ENCODE data around the gene SLC34A3.

SLC34A3 gene

GRCh38 chr9:137275203-137275587 is 44.5 kb downstream of the SLC34A3 start:
- no peak for DNase-seq (ENCODE audit: extremely low read depth, low read depth)
- no peak overlapping the region for H3K4me3 ChIP-seq (replicated peaks; ENCODE audit: low read depth, low read length)
- no peak for TF ChIP-seq CTCF (IDR thresholded peaks at IDR 0.05; ENCODE audit: low read depth, low read length, missing control alignments)

GRCh38 chr9:137275588-137276472 is 45.1 kb downstream of the SLC34A3 start:
- TF ChIP-seq CTCF (IDR thresholded peaks at IDR 0.05; ENCODE audit: low read depth, low read length, missing control alignments): no peak
- H3K4me3 ChIP-seq (replicated peaks; ENCODE audit: low read depth, low read length): no peak overlapping the region

GRCh38 chr9:137276473-137277328 is 46.0 kb downstream of the SLC34A3 start:
- peak overlapping the region; percentile 65 for H3K4me3 ChIP-seq (replicated peaks; ENCODE audit: low read depth, low read length)

More at GRCh38 chr9:137275588-137276472, 45.1 kb downstream of the SLC34A3 start:
- no peak for DNase-seq (ENCODE audit: extremely low read depth, low read depth)

GRCh38 chr9:137277329-137278041 is 46.8 kb downstream of the SLC34A3 start, which contains the start of gene TOR4A:
Gene TOR4A (plus strand): TSS chr9:137277726. CDS start chr9:137278690, 964 bp downstream.
- peak within 1 kb of the TSS; percentile 65 for H3K4me3 ChIP-seq (replicated peaks; ENCODE audit: low read depth, low read length)
- peak; percentile 41 for TF ChIP-seq CTCF (IDR thresholded peaks at IDR 0.05; ENCODE audit: low read depth, low read length, missing control alignments)
- peak; percentile 72 for DNase-seq (ENCODE audit: extremely low read depth, low read depth)

More at GRCh38 chr9:137276473-137277328, 46.0 kb downstream of the SLC34A3 start:
- TF ChIP-seq CTCF (IDR thresholded peaks at IDR 0.05; ENCODE audit: low read depth, low read length, missing control alignments): no peak
- peak; percentile 59 for DNase-seq (ENCODE audit: extremely low read depth, low read depth)

GRCh38 chr9:137278061-137278701 is 47.5 kb downstream of the SLC34A3 start:
- DNase-seq (ENCODE audit: extremely low read depth, low read depth): no peak
- TF ChIP-seq CTCF (IDR thresholded peaks at IDR 0.05; ENCODE audit: low read depth, low read length, missing control alignments): no peak
- peak overlapping the region; percentile 65 for H3K4me3 ChIP-seq (replicated peaks; ENCODE audit: low read depth, low read length)
